A673 (cell line): ENCODE data around the gene CCDC13.

ENCODE experiments used
- EZH2 ChIP-seq: fragments of 200-600 bp; sonication (generic); IDR thresholded peaks from 2 replicates; pipeline ENCODE4 v1.6.1; 2017; ENCODE audit warnings: borderline replicate concordance, low read depth, mild to moderate bottlenecking, mixed read lengths, antibody characterized with exemption, low read length; ENCODE audit not compliant: poor library complexity, severe bottlenecking
- TF ChIP-seq, protein P1 (sequence below): fragments of 300-800, 200-600 bp; sonication (generic); conservative IDR thresholded peaks from 2 replicates; pipeline ENCODE4 v1.5.1; 2017; ENCODE audit warnings: low read depth, mild to moderate bottlenecking, antibody characterized with exemption, low read length, moderate library complexity, mixed read lengths

DNA sequence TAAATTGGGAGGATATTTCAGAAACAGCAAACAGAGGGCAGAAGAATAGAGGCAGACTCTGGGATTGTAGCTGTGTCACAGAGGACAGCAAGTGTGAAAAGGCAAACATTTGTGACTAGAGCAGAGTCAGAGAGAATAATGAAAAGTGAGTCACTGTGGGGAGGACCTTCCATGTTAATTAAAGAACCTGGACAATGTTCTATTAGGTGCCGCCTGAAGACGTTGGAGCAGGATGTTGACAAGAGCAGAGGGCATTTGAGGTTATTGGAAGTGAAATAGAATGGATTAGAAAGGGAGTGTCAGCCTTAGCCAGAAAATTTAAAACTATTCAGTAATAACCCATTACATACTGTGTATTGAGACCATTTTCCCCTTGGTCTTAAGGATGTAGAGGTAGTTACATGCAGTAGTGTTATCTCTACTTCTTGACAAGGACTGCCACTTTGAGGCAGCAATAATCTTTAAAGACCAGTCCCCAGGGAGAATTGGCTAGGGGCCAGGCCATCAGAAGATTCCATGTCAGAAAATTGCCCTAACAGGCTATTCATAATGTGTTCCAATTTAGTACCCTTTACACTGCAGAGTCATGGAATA is 42.0 kb upstream of the CCDC13 start:
- TF ChIP-seq, protein P1, sequence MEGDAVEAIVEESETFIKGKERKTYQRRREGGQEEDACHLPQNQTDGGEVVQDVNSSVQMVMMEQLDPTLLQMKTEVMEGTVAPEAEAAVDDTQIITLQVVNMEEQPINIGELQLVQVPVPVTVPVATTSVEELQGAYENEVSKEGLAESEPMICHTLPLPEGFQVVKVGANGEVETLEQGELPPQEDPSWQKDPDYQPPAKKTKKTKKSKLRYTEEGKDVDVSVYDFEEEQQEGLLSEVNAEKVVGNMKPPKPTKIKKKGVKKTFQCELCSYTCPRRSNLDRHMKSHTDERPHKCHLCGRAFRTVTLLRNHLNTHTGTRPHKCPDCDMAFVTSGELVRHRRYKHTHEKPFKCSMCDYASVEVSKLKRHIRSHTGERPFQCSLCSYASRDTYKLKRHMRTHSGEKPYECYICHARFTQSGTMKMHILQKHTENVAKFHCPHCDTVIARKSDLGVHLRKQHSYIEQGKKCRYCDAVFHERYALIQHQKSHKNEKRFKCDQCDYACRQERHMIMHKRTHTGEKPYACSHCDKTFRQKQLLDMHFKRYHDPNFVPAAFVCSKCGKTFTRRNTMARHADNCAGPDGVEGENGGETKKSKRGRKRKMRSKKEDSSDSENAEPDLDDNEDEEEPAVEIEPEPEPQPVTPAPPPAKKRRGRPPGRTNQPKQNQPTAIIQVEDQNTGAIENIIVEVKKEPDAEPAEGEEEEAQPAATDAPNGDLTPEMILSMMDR: no peak
- TF ChIP-seq EZH2: no peak
